Central memory CD8-positive, alpha-beta T cell (primary cell): ENCODE measurements around the gene FAIM2.
"Not testable (repeated sequence)": the region's sequence is repeated elsewhere in the genome, so short reads cannot be mapped to it uniquely, and the experiment has no call there.

Experiments
- ATAC-seq: fragments of 150-1000 bp; cut with Tn5 transposase; replicated peaks from 2 replicates; pipeline ENCODE4 v1.10.0; 2022; ENCODE audit warnings: mild to moderate bottlenecking, moderate FRiP score, moderate number of reproducible peaks; ENCODE audit not compliant: poor library complexity, severe bottlenecking; ENCODE audit errors: extremely low read depth
- DNase-seq, 2 donors: peaks; one replicate each; pipeline ENCODE4 v3.0.0; 2021; ENCODE audit warnings: low spot score in 2 of 2
- H3K27ac Mint-ChIP-seq: one replicate; pipeline ENCODE4 v1.8.0; 2022; ENCODE audit warnings: low read depth, mild to moderate bottlenecking, moderate library complexity, mixed read lengths
- H3K27me3 Mint-ChIP-seq: one replicate; pipeline ENCODE4 v1.8.0; 2022; ENCODE audit warnings: mixed read lengths
- H3K36me3 Mint-ChIP-seq: one replicate; pipeline ENCODE4 v1.8.0; 2022; ENCODE audit warnings: mild to moderate bottlenecking, moderate library complexity, mixed read lengths; ENCODE audit not compliant: insufficient read depth
- H3K4me1 Mint-ChIP-seq: one replicate; pipeline ENCODE4 v1.8.0; 2022; ENCODE audit warnings: mixed read lengths
- H3K4me3 Mint-ChIP-seq: one replicate; pipeline ENCODE4 v1.8.0; 2022; ENCODE audit warnings: mild to moderate bottlenecking, moderate library complexity, mixed read lengths
- H3K9me3 Mint-ChIP-seq: one replicate; pipeline ENCODE4 v1.8.0; 2022; ENCODE audit warnings: mixed read lengths

FAIM2 gene

DNA sequence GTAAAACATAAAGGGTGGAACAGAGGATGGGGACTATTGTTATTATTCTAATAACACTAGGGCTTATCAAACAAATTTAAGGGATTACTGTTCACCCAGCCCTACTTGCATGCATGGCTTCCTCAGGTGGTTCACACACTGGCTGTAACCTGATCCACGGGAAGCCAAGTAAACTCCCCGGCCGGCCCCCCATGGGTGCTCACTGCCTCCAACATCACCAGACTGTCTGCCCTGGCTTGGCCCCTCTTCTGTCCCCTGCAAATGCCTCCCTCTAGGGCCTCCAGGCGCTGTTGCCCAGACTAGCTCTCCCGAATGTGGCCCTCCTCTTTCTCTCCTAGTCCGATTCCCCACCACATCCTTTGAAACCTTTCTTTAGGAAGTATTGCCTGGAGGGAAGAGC lies 18.6 kb downstream of the FAIM2 start:
- Mint-ChIP-seq H3K9me3 (peaks cover under 1% of the 10 kb centered on the region), H3K27me3 (peaks cover 42% of the 10 kb centered on the region), H3K4me1 (no peaks in the 10 kb centered on the region), H3K4me3 (no peak overlapping the region), H3K27ac (no peak overlapping the region), H3K36me3 (peaks cover 1% of the 10 kb centered on the region)
- no peak for ATAC-seq
- no peak for DNase-seq

DNA sequence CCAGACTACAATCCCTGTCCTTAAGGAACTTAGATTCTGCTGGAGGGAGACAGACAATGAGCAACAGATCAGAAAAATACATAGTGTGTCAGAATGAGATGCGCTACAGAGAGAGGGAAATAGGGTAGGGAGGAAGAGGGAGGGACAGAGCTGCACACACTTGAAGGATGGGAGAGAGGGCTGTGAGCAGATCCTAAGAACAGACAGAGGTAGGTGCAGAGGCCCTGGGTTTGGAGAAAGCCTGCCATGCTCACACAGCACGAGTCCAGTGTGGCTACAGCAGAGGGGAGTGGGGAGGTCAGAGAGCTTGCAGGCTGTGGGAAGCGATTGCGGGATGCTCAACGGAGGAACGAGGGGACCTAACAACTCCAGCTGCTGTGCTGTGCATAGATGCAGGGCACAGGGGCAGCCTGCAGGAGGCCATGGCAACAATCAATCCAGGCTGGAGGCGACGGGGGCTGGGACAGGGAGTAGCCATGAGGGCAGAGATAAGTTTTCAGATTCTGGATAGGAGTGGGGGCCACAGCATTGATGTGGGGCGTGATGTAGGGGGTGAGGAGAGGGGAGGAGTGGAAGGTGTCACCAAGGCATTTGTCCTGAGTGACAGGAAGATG lies 20.7 kb downstream of the FAIM2 start:
- ATAC-seq, result no peak
- H3K27me3 Mint-ChIP-seq, result peaks cover 42% of the 10 kb centered on the region
- H3K4me1 Mint-ChIP-seq, result no peaks in the 10 kb centered on the region
- peaks cover 1% of the 10 kb centered on the region for H3K36me3 Mint-ChIP-seq
- H3K9me3 Mint-ChIP-seq, result peaks cover 19% of the 10 kb centered on the region
- no peak overlapping the region for H3K4me3 Mint-ChIP-seq
- H3K27ac Mint-ChIP-seq, result peak overlapping the region; percentile 19
- DNase-seq, result no peak

GRCh38 chr12:49882248-49882850 lies 21.4 kb downstream of the FAIM2 start:
- H3K9me3 Mint-ChIP-seq, result peaks cover 23% of the 10 kb centered on the region
- H3K4me3 Mint-ChIP-seq, result no peak overlapping the region
- DNase-seq, result no peak
- H3K36me3 Mint-ChIP-seq, result peaks cover 1% of the 10 kb centered on the region
- no peak for ATAC-seq
- peak overlapping the region; percentile 19 for H3K27ac Mint-ChIP-seq
- no peaks in the 10 kb centered on the region for H3K4me1 Mint-ChIP-seq
- peaks cover 41% of the 10 kb centered on the region for H3K27me3 Mint-ChIP-seq

- Mint-ChIP-seq H3K36me3 (peaks cover 1% of the 10 kb centered on the region), H3K9me3 (peaks cover 23% of the 10 kb centered on the region), H3K4me1 (no peaks in the 10 kb centered on the region), H3K4me3 (no peak overlapping the region), H3K27ac (no peak overlapping the region), H3K27me3 (peaks cover 34% of the 10 kb centered on the region)
- ATAC-seq (no peak), DNase-seq (no peak)
Measured at GRCh38 chr12:49881415-49882247, 22.1 kb downstream of the FAIM2 start.

- peaks cover 23% of the 10 kb centered on the region for H3K9me3 Mint-ChIP-seq
- H3K4me1 Mint-ChIP-seq, result no peaks in the 10 kb centered on the region
- no peak overlapping the region for H3K27ac Mint-ChIP-seq
- no peak overlapping the region for H3K4me3 Mint-ChIP-seq
- H3K36me3 Mint-ChIP-seq, result peaks cover 1% of the 10 kb centered on the region
- peaks cover 26% of the 10 kb centered on the region for H3K27me3 Mint-ChIP-seq
- DNase-seq (no peak), ATAC-seq (no peak)
Measured at GRCh38 chr12:49880756-49881414, 22.8 kb downstream of the FAIM2 start.

DNA sequence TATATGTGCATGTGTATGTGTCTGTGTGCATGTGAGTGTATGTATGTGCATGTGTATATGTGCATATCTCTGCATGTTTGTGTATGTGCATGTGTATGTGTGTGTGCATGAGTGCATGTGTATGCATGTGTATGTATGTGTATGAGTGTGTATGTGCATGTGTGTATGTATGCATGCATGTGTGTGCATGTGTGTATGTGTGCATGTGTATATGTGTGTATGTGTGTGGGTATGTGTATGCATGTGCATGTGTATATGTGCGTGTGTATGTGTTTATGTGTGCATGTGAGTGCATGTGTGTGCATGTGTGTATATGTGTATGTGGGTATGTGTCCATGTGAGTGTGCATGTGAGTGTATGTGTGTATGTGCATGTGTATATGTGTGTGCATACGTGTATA lies 24.6 kb downstream of the FAIM2 start:
- ATAC-seq, H3K36me3 Mint-ChIP-seq, H3K4me1 Mint-ChIP-seq, H3K4me3 Mint-ChIP-seq, DNase-seq, H3K27me3 Mint-ChIP-seq, H3K27ac Mint-ChIP-seq: not testable (repeated sequence)
- peaks cover 23% of the 10 kb centered on the region for H3K9me3 Mint-ChIP-seq

DNA sequence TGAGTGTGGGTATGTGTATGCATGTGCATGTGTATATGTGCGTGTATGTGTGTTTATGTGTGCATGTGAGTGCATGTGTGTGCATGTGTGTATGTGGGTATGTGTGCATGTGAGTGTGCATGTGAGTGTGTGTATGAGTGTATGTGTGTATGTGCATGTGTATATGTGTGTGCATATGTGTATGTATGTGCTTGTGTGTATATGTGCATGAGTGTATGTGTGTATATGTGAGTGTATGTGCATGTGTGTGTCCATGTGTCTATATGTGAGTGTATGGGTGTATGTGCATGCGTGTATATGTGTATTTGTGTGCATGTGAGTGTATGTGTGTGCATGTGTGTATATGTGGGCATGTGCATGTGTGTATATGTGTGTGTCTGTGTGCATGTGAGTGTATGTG lies 25.7 kb downstream of the FAIM2 start:
- DNase-seq (no peak), ATAC-seq (no peak)
- Mint-ChIP-seq H3K9me3 (peaks cover 23% of the 10 kb centered on the region), H3K27ac (no peak overlapping the region), H3K27me3 (no peaks in the 10 kb centered on the region), H3K4me1 (no peaks in the 10 kb centered on the region), H3K4me3 (no peak overlapping the region), H3K36me3 (no peaks in the 10 kb centered on the region)

GRCh38 chr12:49877066-49877465 lies 26.6 kb downstream of the FAIM2 start:
- Mint-ChIP-seq H3K9me3 (peaks cover 23% of the 10 kb centered on the region), H3K36me3 (no peaks in the 10 kb centered on the region), H3K4me3 (no peak overlapping the region), H3K4me1 (no peaks in the 10 kb centered on the region), H3K27me3 (no peaks in the 10 kb centered on the region), H3K27ac (no peak overlapping the region)
- ATAC-seq (no peak), DNase-seq (no peak)

- H3K27ac Mint-ChIP-seq, result no peak overlapping the region
- H3K4me1 Mint-ChIP-seq, result no peaks in the 10 kb centered on the region
- H3K4me3 Mint-ChIP-seq, result no peak overlapping the region
- H3K9me3 Mint-ChIP-seq, result peaks cover 23% of the 10 kb centered on the region
- H3K27me3 Mint-ChIP-seq, result no peaks in the 10 kb centered on the region
- no peaks in the 10 kb centered on the region for H3K36me3 Mint-ChIP-seq
- DNase-seq, result no peak
- no peak for ATAC-seq
Measured at GRCh38 chr12:49876070-49876469, 27.6 kb downstream of the FAIM2 start.

GRCh38 chr12:49875115-49875720 lies 28.5 kb downstream of the FAIM2 start:
- Mint-ChIP-seq H3K36me3 (no peaks in the 10 kb centered on the region), H3K4me1 (no peaks in the 10 kb centered on the region), H3K9me3 (peaks cover 23% of the 10 kb centered on the region), H3K27ac (no peak overlapping the region), H3K4me3 (no peak overlapping the region), H3K27me3 (no peaks in the 10 kb centered on the region)
- ATAC-seq (no peak), DNase-seq (no peak)

- no peaks in the 10 kb centered on the region for H3K36me3 Mint-ChIP-seq
- H3K27me3 Mint-ChIP-seq, result no peaks in the 10 kb centered on the region
- peaks cover 15% of the 10 kb centered on the region for H3K9me3 Mint-ChIP-seq
- H3K4me3 Mint-ChIP-seq, result no peak overlapping the region
- H3K27ac Mint-ChIP-seq, result no peak overlapping the region
- no peak for DNase-seq
- ATAC-seq, result no peak
- no peaks in the 10 kb centered on the region for H3K4me1 Mint-ChIP-seq
Measured at GRCh38 chr12:49874142-49874897, 29.4 kb downstream of the FAIM2 start.
